ENCODE data around the gene ACSL5. TPM values are rescaled to one million over a fixed set of nuclear protein-coding genes. Genes with fewer than 3 reads are reported as not detected.

The ACSL5 gene
- total and polyA plus RNA-seq, 3 donors from 2014 or later, result 10.1 to 20.1 (median 11.4) TPM

DNA sequence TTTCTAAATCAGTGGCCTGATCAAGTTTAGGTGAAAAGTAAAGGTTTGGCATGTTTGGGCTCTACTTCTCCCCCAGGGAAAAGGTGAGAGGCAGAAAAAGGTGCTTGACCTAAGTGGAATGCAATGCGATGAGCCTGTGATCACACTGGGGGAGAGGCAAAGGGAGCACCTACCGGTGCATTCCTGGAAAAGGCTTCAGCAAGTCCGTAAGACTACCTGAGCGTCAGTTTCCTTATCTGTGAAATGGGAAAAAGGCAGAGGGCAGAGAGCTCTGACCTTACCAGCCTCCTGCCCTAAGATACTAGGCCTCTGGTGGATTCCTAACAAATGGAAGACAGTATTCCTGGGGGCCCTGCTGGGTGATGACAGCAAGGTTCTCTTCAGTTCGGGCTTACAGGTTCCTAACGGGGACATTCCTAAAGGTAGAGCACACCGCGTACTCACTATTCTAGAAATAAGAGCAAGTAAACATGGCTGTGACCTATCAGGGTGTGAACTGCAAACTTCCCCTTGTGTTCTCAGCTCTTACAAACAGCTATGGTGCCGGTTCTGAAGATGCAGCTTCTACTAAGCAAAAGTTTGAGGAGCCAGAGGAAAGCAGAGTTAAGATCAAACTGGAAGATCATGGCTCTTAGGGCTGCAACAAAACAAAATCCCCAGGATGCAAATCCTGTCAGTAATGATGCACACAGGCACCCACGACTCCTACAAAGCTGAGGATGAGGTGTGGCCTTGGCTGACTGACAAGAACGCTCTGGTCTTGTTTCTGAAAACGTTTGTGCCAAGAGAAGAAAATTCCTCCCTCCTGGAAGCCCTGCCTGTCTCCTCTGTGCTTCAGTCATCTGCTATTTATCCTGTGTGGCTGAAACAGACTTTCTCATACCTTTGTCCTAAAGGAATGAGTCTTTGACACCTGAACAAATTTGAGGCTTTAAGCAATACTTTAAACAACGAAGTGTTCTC, 13.3 kb upstream of the ACSL5 start:
- peak; percentile 90 for DNase-seq
- H3K27ac ChIP-seq, result peak overlapping the region; percentile 73 to 82
- WGBS, 2 donors, result 49 to 51% methylated on average over 13 of the region's 13 CpGs

GRCh38 chr10:112361951-112362751, 11.8 kb upstream of the ACSL5 start:
- 31 to 38% methylated on average over 5 to 6 of the region's 6 CpGs for WGBS, 2 donors
- H3K27me3 ChIP-seq, result no peaks in the 10 kb centered on the region
- H3K4me3 ChIP-seq, result no peak overlapping the region
- DNase-seq, result peak; percentile 88
- TF ChIP-seq, protein P1, sequence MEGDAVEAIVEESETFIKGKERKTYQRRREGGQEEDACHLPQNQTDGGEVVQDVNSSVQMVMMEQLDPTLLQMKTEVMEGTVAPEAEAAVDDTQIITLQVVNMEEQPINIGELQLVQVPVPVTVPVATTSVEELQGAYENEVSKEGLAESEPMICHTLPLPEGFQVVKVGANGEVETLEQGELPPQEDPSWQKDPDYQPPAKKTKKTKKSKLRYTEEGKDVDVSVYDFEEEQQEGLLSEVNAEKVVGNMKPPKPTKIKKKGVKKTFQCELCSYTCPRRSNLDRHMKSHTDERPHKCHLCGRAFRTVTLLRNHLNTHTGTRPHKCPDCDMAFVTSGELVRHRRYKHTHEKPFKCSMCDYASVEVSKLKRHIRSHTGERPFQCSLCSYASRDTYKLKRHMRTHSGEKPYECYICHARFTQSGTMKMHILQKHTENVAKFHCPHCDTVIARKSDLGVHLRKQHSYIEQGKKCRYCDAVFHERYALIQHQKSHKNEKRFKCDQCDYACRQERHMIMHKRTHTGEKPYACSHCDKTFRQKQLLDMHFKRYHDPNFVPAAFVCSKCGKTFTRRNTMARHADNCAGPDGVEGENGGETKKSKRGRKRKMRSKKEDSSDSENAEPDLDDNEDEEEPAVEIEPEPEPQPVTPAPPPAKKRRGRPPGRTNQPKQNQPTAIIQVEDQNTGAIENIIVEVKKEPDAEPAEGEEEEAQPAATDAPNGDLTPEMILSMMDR (IDR thresholded peaks at IDR 0.05), result no peak
- no peak for TF ChIP-seq POLR2A (IDR thresholded peaks at IDR 0.05)
- no peaks in the 10 kb centered on the region for H3K9me3 ChIP-seq
- intact Hi-C loops (cut with DNase I; ENCODE audit: low total_unique reads), result no loop called here
- H3K27ac ChIP-seq, result peak overlapping the region; percentile 73 to 82
- H3K4me1 ChIP-seq, result peaks cover 33% of the 10 kb centered on the region
- no peaks in the 10 kb centered on the region for H3K36me3 ChIP-seq (ENCODE audit: low read depth, missing control alignments)

More for the DNA sequence above, 13.3 kb upstream of the ACSL5 start:
- Histone ChIP-seq H3K4me1 (peaks cover 33% of the 10 kb centered on the region), H3K4me3 (no peak overlapping the region), H3K27me3 (no peaks in the 10 kb centered on the region), H3K36me3 (ENCODE audit: low read depth, missing control alignments) (no peaks in the 10 kb centered on the region), H3K9me3 (no peaks in the 10 kb centered on the region)
- intact Hi-C loops (cut with DNase I; ENCODE audit: low total_unique reads), result no loop called here
- TF ChIP-seq, protein P1 (IDR thresholded peaks at IDR 0.05), result no peak
- TF ChIP-seq POLR2A (IDR thresholded peaks at IDR 0.05), result no peak

DNA sequence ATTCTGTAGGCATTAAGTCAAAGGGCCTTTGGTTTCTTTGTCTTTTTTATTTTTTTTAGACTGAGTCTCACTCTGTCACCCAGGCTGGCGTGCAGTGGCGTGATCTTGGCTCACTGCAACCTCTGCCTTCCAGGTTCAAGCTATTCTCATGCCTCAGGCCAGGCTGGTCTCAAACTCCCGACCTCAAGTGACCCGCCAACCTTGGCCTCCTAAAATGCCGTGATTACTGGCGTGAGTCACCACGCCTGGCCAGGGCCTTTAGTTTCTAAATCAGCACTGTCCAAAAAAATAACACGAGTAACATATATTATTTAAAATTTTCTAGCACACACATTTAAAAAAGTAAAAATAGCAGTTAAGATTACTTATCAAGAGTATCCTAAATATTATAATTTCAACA, 11.1 kb upstream of the ACSL5 start:
- intact Hi-C loops (cut with DNase I; ENCODE audit: low total_unique reads), result no loop called here
- Histone ChIP-seq H3K27ac (peak overlapping the region in 1 of 2 donors; percentile 48), H3K9me3 (no peaks in the 10 kb centered on the region), H3K36me3 (ENCODE audit: low read depth, missing control alignments) (no peaks in the 10 kb centered on the region), H3K4me1 (peaks cover 33% of the 10 kb centered on the region), H3K27me3 (no peaks in the 10 kb centered on the region), H3K4me3 (no peak overlapping the region)
- no peak for TF ChIP-seq POLR2A (IDR thresholded peaks at IDR 0.05)
- TF ChIP-seq, protein P1 (IDR thresholded peaks at IDR 0.05), result no peak
- WGBS, 2 donors, result 34 to 43% methylated on average over 8 of the region's 8 CpGs
- DNase-seq, result peak; percentile 50

DNA sequence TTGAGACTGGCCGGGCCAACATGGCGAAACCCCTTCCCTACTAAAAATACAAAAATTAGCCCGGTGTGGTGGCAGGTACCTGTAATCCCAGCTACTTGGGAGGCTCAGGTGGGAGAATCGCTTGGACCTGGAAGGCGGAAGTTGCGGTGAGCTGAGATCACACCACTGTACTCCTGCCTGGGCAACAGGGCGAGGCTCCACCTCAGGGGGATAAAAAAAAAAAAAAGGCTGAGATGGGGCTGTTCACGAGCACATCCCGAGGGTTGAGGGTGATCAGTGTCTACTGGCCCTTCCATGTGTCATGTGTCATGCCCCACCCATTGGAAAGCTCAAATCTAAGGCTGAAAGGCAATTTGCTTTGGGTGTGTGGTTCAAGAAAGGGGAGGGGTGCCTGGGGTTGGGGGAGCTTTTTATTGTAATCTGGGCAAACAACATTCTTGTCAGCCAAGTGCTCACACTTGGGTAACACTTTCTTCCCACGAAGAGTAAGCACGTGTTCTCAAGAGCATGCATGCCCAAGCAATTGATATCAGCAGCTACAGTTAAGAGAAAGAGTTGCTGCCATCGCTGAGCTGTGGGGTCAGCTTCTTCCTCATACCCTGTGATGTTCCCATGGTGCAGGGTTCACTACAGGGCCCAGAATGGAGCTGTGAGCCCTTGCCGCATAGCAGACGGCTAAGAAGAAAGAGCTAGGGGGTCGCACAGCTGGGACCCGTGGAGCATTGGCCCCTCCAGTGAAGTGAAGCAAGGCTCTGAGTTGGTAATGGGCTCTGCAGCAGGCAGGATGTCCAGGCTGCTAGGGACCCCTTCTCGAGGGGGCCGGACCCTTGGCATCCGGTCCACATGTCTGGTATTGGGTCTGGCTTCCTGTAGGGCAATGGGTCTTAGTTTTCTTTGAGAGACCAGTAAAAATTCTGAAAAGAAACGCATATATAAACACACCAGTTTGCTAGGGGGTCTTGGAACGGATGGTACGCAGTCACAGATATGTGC, 9.9 kb upstream of the ACSL5 start:
- Histone ChIP-seq H3K4me3 (no peak overlapping the region), H3K4me1 (peaks cover 33% of the 10 kb centered on the region), H3K27me3 (no peaks in the 10 kb centered on the region), H3K9me3 (no peaks in the 10 kb centered on the region), H3K27ac (no peak overlapping the region), H3K36me3 (ENCODE audit: low read depth, missing control alignments) (no peaks in the 10 kb centered on the region)
- intact Hi-C loops (cut with DNase I; ENCODE audit: low total_unique reads), result no loop called here
- TF ChIP-seq, protein P1 (IDR thresholded peaks at IDR 0.05), result no peak
- TF ChIP-seq POLR2A (IDR thresholded peaks at IDR 0.05), result no peak
- DNase-seq, result no peak
- 93 to 94% methylated on average over 20 to 22 of the region's 22 CpGs for WGBS, 2 donors

Measured in testis (tissue), 3 donors.